GM19193 (cell line): ENCODE measurements around the gene MEDAG.

Experiments used
- POLR2A ChIP-seq: IDR thresholded peaks from 4 replicates; pipeline ENCODE4 v1.6.1; 2011; ENCODE audit not compliant: insufficient read depth, insufficient read length; ENCODE audit errors: extremely low read depth

Gene MEDAG

DNA sequence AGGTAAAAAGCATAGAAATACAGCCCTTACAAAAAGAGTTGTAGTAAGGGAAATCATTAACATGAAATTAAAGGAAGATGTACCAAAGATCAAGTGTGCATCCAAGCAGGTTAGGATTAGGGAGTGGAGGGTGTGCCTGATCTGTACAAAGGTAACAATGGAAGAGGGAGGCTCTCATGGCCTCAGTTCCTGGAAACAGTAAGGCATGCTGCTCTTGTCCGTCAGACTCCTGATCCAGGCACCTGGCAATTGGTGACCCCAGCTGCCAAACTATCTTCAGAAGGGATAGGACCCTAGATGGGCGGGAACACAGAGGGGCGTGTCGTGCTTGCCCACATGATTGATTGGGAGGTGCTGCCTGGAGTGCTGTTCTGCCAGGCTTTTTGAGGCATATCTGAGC is 30.9 kb downstream of the MEDAG start:
- TF ChIP-seq POLR2A, result no peak

DNA sequence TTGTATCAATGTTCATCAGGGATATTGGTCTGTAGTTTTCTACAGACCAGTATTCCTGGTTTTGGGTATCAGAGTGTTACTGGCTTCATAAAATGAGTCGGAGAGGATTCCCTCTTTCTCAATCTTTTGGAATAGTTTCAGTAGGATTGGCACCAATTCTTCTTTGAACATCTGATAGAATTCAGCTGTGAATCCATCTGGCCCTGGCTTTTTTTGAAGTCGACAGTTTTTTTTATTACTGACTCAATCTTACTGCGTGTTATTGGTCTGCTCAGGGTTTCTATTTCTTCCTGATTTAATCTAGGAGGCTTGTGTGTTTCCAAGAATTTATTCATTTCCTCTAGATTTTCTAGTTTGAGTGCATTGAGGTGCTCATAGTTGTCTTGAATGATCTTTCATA is 37.8 kb downstream of the MEDAG start:
- TF ChIP-seq POLR2A, result no peak

DNA sequence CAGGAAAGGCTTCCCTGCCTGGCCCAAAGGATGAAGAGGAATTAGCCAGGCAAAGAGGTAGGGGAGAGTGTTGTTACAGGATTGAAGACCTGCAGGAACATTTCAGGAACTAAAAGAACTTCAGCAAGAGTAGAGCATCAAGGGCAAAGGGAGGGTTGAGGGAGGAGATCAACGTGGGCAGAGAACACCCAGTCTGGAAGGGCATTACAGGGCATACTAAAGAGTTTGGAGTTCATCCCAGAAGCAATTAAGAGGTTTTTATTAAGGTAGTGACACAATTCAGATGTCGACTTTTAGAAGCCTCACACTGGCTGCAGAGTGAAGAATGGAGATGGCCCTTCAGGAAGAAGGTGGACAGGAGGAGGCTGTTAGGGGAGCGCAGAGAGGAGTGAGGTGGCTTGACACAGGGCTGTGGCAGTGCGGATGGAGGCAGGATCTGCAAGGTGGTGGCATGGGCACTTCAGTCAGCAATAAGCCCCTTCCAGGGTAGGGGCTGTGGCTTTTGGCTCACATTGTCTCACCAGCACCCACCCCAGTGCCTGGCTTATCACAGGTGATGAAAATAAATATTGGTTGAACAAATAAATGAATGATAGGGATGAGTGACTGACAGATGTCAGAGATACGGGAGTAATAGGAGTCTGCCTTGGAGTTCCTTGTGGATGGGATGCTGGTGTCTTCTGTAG is 51.3 kb downstream of the MEDAG start:
- no peak for TF ChIP-seq POLR2A

DNA sequence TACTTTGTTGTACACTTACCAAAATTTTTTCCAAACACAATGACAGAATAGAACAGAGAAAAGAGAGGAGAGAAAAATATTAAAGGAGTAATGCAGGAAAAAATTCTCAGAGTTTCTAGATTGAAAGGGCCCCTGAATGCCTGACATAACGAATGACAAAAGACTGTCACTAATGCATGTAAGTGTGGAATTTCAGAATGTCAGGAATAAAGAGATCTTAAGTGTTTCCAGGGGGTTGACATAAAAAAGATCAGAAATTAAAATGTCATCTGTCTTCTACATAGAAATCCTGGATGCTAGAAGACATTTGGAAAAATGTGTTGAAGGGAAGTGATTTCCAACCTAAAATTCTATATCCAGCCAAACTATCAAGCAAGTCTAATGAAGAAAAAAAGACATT is 53.6 kb downstream of the MEDAG start:
- TF ChIP-seq POLR2A, result no peak

DNA sequence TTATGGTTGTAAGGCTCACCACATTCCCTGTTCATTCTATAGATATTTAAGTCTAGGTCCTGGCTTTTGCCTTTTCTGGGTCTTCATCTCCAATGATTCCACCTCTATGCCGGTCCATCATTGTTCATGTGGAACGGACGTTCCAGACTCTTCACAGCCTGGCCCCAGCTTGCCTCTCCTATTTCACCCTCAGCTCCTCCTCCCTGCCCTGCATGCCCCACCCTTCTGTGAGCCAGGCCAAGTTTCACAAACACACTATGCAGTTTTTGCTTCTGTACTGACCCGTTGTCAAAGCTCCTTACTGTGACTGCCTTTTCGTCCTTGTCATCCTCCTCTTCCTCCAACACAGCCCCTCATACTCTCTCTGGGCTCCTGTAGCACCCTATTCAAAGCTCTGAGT is 57.7 kb downstream of the MEDAG start:
- TF ChIP-seq POLR2A, result no peak

DNA sequence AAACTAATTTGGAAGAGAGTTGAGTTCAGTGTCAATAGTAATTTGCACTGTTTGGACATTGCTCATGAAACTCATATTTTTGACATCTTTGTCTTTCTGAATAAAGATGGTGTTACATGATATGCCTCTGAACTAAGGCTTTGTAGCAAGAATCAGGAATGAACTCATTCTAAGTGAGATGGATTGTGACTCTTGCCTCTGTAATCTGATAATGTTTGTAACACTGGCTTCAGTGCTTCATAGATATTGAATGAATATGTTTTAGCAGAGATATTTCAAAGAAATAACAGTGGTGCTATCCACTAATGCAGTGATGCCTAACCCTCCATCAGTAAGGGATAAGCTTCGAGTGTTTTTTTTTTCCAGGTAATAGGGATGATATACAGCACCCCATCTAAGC is 59.3 kb downstream of the MEDAG start:
- no peak for TF ChIP-seq POLR2A

DNA sequence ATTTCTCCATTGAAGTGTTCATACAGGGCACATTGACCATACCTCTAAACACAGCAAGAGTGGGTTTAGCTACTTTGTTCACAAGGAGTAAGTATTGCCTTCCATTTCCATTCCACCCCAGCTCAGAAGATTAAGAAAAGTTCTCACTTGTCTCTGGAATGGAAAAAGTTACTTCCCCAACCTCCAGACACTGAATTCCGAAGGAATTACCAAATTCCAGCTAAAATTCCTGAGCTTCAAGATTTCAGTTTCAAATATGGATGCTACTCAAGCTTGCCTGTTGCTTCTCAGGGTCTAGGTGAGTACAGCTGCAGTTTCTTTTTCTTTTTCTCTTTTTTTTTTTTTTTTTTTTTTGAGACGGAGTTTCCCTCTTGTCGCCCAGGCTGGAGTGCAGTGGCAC is 60.0 kb downstream of the MEDAG start:
- no peak for TF ChIP-seq POLR2A

DNA sequence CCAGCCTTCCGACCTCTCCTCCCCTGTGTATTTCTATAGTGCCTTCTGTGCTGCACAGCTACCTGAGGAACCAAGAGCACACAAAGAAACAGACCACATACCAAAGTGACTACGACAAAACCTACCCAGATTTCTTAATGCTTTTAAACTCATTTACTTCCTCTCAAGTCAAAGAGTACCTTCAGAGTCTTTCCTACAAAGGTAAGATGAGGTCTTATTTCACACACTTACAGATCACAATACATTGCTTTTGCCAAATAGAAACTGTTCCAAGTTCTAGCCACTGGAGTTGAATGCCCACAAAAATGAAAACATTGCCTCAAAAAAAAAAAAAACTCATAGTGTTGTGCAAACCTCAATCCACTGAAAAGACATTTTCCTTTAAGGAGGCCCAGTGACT is 62.8 kb downstream of the MEDAG start:
- no peak for TF ChIP-seq POLR2A

DNA sequence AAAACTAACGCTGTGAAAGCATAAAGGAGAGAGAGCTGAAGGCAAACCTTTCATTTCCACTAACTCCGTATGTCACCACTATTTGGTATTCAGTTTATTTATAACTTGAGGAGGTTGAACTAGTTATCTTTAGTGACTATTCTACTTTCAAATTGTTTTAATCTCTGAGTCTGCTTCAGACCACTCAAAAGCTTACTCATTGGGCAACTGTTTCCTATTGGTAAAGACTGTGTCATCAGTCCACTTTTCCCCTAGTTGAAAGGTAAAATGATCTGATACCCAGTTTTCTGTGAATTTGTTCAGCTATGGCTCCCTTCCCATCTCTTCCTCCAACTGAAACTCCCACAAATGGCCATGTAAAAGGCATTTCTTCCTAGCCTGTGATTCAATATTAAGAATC is 65.5 kb downstream of the MEDAG start:
- TF ChIP-seq POLR2A, result no peak

DNA sequence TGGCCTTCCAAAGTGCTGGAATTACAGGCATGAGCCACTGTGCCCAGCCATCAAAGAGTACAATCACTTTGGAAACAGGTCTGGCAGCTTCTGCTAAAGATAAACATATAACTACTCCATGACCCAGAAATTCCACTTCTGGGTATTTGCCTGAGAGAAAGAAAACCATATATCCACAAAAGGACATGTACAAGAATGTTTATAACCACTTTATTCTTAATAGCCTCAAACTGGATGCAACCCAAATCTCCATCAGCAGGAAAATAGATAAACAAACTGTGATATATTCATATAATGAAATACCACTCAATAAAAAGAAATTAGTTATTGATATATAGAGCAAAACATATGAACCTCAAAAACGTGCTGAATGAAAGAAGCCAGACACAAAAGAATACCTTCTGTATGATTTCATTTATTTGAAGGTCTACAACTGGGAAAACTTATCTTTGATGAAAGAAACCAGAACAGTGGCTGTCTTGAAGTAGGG is 66.9 kb downstream of the MEDAG start:
- TF ChIP-seq POLR2A, result no peak

DNA sequence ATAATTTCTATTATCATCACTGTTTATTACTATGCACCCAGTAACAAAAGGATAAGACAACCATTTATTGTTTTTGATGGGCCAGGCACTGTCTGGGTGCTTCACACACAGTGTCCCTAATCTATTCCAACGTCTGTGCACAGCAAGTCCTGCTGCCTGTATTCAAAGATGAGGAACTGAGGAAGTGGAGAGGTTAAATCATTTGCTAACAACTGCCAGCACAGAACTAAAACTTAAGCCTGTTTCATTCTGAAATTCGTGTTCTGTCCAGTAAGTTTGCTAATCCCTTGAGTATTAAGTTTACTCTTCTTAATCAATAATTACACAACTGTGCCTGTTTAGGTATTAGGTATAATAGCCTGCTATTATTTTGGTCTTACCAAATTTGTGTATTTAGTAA is 68.3 kb downstream of the MEDAG start:
- no peak for TF ChIP-seq POLR2A
